NCI-H128 (cell line): Measurements from ENCODE around the gene ETS1.

Source experiments
- DNase-seq: peaks from one replicate; lab custom pipeline; 2025; ENCODE audit not compliant: unreplicated experiment; lab: John Stamatoyannopoulos, UW

Gene ETS1

GRCh38 chr11:128619540-128620308, 32.4 kb upstream of the ETS1 start:
- DNase-seq = no peak

DNA sequence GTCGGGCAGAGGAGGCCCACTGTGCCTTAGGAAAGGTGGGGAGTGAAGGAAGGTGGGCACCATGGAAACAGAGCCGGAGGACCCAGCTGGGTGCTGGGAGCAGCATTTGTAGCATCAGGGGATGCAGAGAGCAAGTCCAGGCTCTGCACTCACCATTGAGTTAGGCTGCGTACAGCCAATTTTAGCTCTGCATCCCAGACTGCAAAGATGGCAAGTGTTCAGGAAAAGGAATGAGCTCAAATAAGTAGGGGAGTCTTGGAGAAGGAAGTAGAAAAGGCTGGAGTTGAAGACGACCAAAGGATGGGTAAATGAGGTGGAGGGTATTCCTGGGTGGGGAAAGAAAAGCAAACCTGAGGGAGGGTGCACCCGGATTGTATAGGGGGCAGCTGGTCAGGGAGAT, 31.6 kb upstream of the ETS1 start:
- DNase-seq = no peak

DNA sequence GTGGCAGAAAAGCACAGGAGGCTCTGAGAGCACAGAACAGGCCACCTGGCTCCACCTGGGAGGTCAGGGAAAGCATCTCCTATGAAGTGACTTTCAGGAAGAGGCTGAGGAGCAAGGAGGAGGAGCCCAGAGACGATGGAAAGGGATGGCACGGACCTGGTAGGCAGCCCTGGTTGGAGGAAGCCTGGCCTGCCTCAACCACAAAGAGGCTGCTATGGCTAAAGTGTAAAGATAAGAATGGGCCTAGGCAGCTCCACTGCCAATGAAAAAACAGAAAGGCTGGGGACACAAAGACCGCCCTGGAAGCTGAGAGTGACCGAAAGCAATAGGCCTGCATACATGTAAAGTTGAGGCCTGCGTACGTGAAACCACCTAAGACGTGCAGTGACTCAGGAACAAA, 31.2 kb upstream of the ETS1 start:
- no peak for DNase-seq

DNA sequence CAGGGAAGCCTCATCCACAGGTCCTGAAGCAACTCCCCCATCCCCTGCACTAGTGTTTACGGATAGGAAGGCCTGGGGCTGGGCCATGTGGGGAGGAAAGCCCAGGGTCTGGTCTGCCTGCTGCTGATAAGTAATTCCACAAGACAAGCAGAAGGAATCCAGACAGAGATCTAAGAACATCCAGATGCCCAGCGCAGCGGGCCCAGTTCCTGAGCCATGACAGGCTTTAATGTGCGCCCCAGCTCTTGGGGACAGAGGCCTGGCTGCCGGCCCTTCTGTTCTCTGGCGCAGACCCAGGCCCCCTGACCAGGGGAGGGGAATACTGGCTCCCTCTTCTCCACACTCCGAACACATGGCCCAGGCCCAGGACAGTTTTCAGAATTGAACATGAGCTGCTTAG, 28.8 kb upstream of the ETS1 start:
- no peak for DNase-seq

DNA sequence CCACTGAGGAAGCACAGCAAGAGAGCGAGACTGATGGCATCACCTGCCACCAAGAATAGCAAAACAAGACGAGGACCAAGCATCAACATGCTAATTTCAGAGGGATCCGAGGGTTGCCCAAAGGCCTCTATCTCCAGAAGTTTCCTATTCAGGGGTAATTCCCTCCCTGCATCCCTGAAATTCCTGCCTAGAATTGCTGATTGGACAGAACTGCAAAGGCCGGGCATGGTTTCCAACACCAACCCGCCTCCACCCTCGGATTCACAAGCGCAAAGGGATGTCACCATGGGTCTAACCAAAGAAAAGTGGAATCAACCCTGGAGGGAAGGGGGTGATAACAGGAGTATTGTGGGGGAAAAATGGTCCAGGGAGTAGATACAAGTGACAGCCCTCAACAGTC, 28.3 kb upstream of the ETS1 start:
- no peak for DNase-seq

- DNase-seq = no peak
These were observed 27.7 kb upstream of the ETS1 start for GRCh38 chr11:128615076-128615475.

DNA sequence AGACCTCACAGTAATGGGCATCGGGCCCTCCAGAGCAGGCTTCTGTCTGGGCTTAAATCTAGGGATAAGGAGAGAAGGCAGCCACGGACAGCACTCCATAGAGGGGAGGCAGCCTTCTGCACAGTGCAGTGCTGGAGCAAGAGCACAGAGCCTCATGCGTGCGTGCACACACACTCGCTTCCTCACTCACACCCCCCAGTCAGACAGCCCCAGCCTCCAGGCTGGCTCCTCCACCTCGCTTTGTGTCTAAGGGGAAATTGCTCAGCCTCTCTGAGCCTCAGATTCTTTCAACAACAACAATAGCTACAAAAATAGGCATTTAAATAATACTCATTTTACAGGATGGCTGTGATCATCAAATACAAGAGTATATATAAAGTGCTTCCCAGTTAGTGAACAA, 26.7 kb upstream of the ETS1 start:
- DNase-seq = no peak

GRCh38 chr11:128613300-128613995, 26.1 kb upstream of the ETS1 start:
- no peak for DNase-seq

- no peak for DNase-seq
These were observed 23.6 kb upstream of the ETS1 start for GRCh38 chr11:128610721-128611617.

- no peak for DNase-seq
These were observed 22.4 kb upstream of the ETS1 start for GRCh38 chr11:128609785-128610184.

- no peak for DNase-seq
These were observed 21.5 kb upstream of the ETS1 start for GRCh38 chr11:128608746-128609407.

GRCh38 chr11:128607819-128608218, 20.5 kb upstream of the ETS1 start:
- DNase-seq = no peak

- no peak for DNase-seq
These were observed 17.4 kb upstream of the ETS1 start for GRCh38 chr11:128604723-128605122.

DNA sequence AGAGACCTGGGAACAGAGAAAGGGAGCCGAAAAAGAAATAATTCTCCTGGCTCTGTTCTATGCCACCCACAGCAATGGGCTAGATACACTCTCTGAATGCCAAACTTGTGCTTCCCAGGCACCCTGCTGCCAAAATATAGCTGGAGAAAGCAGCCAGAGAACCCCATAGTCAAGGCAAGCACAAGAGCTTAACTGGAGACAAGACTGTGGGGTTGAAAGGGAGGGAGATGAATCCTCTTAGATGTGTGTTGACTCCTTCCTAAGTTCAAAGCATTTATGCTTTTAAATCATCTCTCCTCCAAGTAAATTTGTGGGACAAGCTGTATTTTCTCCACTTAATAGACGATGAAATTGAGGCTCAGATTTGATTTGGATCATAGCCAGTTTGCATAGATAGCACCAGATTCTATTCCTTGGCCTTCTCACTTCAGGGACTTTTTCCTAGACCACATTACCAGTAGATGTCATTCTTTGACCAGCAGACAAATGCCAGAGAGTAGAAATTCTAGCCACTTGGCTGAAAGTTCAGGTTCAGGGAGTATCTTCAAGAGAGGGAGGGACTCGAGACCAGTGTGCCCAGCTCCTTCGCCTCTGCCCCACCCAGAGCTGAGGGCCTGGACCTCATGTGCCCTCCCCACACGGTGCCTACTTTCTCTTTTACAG, 16.5 kb upstream of the ETS1 start:
- DNase-seq = no peak

DNA sequence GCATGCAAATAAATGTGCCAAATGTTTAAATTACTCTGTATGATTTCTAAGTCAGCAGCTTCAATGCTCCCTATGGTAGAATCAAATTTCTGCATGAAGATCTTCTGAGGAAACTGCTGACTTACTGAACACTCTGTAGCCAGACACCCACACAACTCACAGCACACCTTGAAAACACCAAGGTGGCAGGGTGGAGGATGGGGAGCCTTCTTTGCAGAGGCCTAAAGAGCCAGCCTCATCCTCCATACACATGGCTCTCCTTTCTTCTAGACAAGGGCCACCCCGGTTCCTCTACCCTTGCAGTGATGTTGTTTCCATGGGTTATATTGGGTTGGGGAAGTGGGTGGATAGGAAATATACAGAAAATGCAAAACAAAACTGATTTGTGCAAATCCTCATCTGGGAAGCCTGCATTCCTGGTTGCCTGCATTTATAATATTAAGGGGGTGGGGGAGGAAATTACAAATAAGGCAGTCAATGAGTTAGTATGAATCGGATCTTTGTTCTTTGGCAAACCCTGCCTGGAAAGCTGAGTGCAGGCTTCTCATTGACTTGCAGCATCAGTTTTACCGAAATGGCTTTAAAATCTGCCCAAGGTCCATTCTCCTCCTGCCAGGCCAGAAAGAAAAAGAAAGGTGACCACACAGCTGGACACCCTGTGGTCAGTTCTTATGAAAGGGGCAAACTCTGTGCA, 15.8 kb upstream of the ETS1 start:
- DNase-seq = no peak

GRCh38 chr11:128599729-128600128, 12.4 kb upstream of the ETS1 start:
- no peak for DNase-seq

GRCh38 chr11:128598506-128599150, 11.3 kb upstream of the ETS1 start:
- no peak for DNase-seq

DNA sequence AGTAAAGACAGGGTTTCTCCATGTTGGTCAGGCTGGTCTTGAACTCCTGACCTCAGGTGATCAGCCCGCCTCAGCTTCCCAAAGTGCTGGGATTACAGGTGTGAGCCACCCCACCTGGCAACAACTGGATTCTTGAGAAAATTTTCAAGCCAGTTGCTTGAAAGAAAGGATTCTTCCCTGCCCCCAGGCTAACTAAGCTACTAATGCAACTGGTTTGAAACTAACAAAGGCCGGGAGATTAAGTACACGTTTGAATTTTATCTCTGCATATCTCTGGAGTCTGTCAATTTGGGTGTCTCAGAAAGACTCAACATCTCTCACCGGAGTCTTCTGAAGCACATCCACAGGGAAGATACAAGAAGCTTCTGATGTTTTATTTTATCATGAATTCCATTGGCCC, 10.7 kb upstream of the ETS1 start:
- DNase-seq = no peak

DNA sequence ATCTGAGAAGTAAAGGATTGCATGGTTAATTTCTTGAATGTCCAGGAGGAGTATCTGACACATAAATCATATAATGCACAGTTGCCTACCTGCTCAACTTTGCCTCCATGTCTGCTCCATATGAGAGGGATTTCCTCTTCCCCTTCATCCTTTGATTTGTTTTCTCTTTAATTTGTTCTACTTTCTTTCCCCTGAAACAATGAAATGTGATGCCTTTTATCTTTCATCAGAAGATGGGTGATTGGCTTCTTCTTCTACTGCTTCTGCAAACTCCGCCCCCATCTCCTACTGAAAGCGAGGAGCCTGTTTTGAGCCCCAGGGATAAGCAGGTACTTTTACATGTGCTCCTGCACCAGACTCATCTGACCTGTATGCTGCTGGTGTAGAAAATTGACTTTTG, 9.9 kb upstream of the ETS1 start:
- DNase-seq = no peak

GRCh38 chr11:128596250-128596649, 8.9 kb upstream of the ETS1 start:
- DNase-seq = no peak
